ENCODE measurements around the gene TBCK.
"Not testable (repeated sequence)": the region's sequence is repeated elsewhere in the genome, so short reads cannot be mapped to it uniquely, and the experiment has no call there.

TBCK gene

DNA sequence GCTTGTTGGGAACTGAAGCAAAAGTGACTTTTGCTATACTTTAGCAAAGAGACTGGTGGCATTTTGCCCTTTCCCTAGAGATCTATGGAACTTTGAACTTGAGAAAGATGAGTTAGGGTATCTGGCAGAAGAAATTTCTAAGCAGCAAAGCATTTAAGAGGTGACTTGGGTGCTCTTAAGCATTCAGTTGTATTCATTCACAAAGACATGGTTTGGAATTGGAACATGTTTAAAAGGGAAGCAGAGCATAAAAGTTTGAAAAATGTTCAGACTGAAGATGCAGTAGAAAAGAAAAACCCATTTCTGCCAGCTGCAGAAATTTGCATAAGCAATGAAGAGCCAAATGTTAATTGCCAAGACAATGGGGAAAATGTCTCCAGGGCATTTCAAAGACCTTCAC lies 21.9 kb upstream of the TBCK start:
- Histone ChIP-seq H3K36me3 (ENCODE audit: insufficient read depth, low read length) (peaks cover 13% of the 10 kb centered on the region; the same call in 1 of the 2 replicates), H3K4me1 (ENCODE audit: insufficient read depth, low read length) (no peaks in the 10 kb centered on the region), H3K9me3 (ENCODE audit: control insufficient read depth, insufficient read depth, low read length) (no peaks in the 10 kb centered on the region), H3K9ac (ENCODE audit: low read depth, low read length) (no peak overlapping the region)

DNA sequence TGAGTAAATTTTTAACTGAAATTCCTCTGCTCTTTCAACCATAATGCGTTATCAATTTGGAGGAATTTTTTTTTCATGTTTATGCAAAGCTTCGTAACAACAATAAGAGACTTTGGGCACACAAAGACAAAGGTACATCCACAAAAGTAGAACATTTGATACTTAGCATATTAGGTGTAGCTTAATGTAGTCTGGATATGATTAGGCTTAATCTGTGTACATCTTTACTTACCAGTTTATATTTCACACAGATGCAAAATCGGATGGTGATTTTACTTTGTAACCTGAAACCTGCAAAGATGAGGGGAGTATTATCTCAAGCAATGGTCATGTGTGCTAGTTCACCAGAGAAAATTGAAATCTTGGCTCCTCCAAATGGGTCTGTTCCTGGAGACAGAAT lies 20.6 kb upstream of the TBCK start:
- H3K4me1 ChIP-seq (ENCODE audit: insufficient read depth, low read length) = no peaks in the 10 kb centered on the region
- no peak overlapping the region for H3K9ac ChIP-seq (ENCODE audit: low read depth, low read length)
- no peaks in the 10 kb centered on the region for H3K9me3 ChIP-seq (ENCODE audit: control insufficient read depth, insufficient read depth, low read length)
- H3K36me3 ChIP-seq (ENCODE audit: insufficient read depth, low read length) = peaks cover 14% of the 10 kb centered on the region

DNA sequence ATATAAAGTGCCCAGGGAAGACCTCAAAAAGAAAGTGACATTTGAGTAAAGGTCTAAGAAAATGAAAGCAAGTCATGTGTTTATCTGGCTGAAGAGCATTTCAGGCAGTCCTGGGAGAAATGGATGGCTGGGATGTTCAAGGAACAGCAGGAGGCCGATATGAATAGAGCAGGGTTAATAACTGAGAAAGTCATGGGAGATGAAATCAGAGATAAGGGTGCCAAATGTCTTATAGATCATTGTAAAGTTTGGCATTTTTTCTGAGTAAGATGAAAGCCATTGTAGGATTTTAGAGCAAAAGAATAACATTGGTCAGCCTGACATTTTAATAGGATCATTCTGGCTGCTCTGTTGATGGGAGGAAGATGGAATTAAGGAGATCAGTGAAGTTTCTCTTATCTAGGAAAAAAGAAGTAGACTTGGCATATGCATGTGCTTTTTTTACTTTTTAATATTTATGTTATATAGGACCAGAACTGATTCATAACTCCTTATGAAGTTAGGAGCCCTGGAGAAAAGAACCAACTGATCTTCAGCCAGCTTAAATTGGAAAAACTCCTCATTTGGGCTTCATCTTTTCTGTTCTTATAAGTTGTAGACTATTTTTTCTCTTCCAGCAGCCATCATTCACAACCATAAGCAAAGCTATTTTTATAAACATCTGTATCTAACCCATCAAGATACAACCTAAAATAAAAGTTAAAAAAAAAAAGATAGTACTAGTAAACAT lies 18.9 kb upstream of the TBCK start:
- Histone ChIP-seq H3K9ac (ENCODE audit: low read depth, low read length) (no peak overlapping the region), H3K4me1 (ENCODE audit: insufficient read depth, low read length) (no peaks in the 10 kb centered on the region), H3K36me3 (ENCODE audit: insufficient read depth, low read length) (peaks cover 16% of the 10 kb centered on the region), H3K9me3 (ENCODE audit: control insufficient read depth, insufficient read depth, low read length) (no peaks in the 10 kb centered on the region)

DNA sequence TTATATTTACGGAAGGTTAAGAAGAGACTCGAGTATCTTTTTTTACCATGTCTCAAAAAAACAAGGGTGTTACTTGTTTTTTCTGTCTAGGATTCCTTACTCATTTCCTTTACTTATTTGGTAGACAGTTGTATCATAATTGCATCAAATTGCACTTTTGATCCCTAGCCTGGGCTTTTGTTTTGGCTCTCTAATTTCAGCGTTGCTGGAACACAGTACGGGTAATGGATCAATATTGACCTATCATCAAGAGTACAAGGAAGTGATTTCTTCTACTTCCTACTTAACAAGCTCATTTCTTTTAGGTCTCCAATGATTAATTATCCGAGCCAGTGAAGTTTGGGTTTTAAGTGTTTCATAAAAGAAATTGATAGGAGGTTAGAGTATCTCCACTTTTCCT lies 17.2 kb upstream of the TBCK start:
- Histone ChIP-seq H3K9ac (ENCODE audit: low read depth, low read length) (no peak overlapping the region), H3K36me3 (ENCODE audit: insufficient read depth, low read length) (peaks cover 16% of the 10 kb centered on the region), H3K9me3 (ENCODE audit: control insufficient read depth, insufficient read depth, low read length) (no peaks in the 10 kb centered on the region), H3K4me1 (ENCODE audit: insufficient read depth, low read length) (no peaks in the 10 kb centered on the region)

DNA sequence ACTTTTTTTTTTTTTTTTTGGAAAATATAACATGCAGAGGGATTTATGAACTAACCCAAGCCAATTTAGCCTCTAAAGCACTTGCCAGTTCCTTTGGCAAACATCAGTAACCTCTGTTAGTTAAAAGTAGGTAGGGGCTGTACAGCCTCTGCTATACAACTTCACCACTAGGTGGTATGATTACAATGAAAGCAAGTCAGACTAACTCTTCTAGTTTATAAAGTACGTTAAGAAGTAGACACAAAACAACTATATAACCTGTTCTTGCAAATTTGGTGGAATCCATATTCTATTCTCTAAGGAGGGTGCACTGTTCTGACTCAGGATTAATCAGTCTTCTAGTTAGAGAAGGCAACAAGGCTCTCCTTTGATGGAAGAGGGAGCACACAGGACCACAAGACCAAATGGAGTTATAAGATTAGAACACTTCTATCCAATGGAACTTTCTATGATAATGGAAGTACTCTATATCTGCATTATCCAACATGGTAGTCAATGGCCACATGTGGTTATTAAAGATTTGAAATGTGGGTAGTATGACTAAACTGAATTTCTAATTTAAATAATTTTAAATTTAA lies 13.1 kb upstream of the TBCK start:
- Histone ChIP-seq H3K4me1 (ENCODE audit: insufficient read depth, low read length) (no peaks in the 10 kb centered on the region), H3K9ac (ENCODE audit: low read depth, low read length) (no peak overlapping the region), H3K9me3 (ENCODE audit: control insufficient read depth, insufficient read depth, low read length) (no peaks in the 10 kb centered on the region), H3K36me3 (ENCODE audit: insufficient read depth, low read length) (peaks cover 6% of the 10 kb centered on the region)

DNA sequence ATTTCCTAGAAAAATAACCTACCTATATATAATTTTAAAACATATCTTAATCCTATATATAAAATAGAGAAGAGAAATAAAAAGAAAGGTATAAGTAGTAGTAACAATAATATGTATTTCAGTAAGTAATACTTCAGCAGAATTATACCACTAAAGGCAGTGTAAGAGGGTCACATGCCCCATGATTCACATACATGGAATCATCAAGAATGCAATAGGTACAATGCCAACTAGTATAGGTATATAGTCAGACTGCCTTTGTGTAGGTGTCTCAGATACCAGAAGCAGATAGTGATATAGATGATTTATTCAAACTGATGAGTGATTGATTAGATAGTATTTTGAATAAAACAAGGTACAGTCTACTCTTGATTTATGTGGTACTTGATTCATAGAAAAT lies 9.8 kb upstream of the TBCK start:
- H3K9me3 ChIP-seq (ENCODE audit: control insufficient read depth, insufficient read depth, low read length) = no peaks in the 10 kb centered on the region
- no peaks in the 10 kb centered on the region; the same call in 1 of the 2 replicates for H3K36me3 ChIP-seq (ENCODE audit: insufficient read depth, low read length)
- no peaks in the 10 kb centered on the region for H3K4me1 ChIP-seq (ENCODE audit: insufficient read depth, low read length)
- no peak overlapping the region for H3K9ac ChIP-seq (ENCODE audit: low read depth, low read length)

DNA sequence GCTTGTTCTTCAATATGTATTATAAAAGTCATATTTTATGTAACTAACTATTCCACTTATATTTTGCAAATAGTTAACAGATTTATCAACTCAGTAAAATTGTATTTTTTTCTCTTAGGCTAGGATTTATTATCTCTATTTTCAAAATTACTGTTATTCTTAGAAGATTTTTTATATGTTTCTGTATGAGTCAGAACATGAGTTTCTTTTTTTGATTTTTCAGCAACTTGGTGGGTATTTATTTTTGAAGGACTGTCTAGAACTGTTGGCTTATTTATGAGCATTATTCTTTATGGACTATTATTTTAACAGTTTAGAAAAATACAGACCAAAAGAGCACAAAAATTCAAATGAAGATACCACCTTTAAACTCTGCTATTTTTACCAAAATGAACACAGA lies 7.1 kb upstream of the TBCK start:
- no peak overlapping the region for H3K9ac ChIP-seq (ENCODE audit: low read depth, low read length)
- no peaks in the 10 kb centered on the region; the same call in 1 of the 2 replicates for H3K36me3 ChIP-seq (ENCODE audit: insufficient read depth, low read length)
- H3K4me1 ChIP-seq (ENCODE audit: insufficient read depth, low read length) = no peaks in the 10 kb centered on the region
- no peaks in the 10 kb centered on the region for H3K9me3 ChIP-seq (ENCODE audit: control insufficient read depth, insufficient read depth, low read length)

DNA sequence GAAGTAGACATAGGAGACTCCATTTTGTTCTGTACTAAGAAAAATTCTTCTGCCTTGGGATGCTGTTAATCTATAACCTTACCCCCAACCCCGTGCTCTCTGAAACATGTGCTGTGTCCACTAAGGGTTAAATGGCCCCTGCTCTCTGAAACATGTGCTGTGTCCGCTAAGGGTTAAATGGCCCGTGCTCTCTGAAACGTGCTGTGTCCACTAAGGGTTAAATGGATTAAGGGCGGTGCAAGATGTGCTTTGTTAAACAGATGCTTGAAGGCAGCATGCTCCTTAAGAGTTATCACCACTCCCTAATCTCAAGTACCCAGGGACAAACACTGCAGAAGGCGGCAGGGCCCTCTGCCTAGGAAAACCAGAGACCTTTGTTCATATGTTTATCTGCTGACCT lies 5.8 kb upstream of the TBCK start:
- H3K9ac ChIP-seq (ENCODE audit: low read depth, low read length); H3K36me3 ChIP-seq (ENCODE audit: insufficient read depth, low read length); H3K4me1 ChIP-seq (ENCODE audit: insufficient read depth, low read length); H3K9me3 ChIP-seq (ENCODE audit: control insufficient read depth, insufficient read depth, low read length): not testable (repeated sequence)

DNA sequence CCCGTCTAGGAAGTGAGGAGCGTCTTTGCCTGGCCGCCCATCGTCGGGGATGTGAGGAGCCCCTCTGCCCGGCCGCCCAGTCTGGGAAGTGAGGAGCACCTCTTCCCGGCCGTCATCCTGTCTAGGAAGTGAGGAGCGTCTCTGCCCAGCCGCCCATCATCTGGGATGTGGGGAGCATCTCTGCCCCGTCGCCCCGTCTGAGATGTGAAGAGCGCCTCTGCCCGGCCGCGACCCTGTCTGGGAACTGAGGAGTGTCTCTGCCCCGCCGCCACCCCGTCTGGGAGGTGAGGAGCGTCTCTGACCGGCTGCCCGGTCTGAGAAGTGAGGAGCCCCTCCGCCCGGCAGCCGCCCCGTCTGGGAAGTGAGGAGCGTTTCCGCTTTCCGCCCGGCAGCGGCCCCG lies 5.2 kb upstream of the TBCK start:
- H3K36me3 ChIP-seq (ENCODE audit: insufficient read depth, low read length); H3K9me3 ChIP-seq (ENCODE audit: control insufficient read depth, insufficient read depth, low read length); H3K9ac ChIP-seq (ENCODE audit: low read depth, low read length); H3K4me1 ChIP-seq (ENCODE audit: insufficient read depth, low read length): not testable (repeated sequence)

DNA sequence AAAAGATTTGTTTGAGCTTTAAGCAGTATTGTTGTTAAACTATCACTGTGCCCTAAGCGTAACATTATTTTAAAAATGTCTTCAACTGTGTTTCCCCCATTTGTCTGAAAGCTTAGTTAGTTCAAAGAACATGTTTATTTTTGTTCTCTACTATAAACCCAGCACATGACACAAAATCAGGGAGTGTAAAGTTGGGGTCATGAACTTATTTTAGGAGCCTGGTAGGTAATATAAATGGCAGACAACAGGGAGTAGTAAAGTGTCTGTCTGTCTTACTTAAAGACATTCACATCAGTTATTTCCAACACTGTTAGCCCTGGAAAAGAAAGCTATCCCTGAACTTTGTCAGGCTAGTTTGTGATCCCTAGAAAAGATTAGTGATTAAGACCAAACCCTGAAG lies 4.2 kb upstream of the TBCK start:
- Histone ChIP-seq H3K36me3 (ENCODE audit: insufficient read depth, low read length) (no peaks in the 10 kb centered on the region), H3K4me1 (ENCODE audit: insufficient read depth, low read length) (peaks cover 7% of the 10 kb centered on the region; the same call in 1 of the 2 replicates), H3K9ac (ENCODE audit: low read depth, low read length) (no peak overlapping the region), H3K9me3 (ENCODE audit: control insufficient read depth, insufficient read depth, low read length) (no peaks in the 10 kb centered on the region)

DNA sequence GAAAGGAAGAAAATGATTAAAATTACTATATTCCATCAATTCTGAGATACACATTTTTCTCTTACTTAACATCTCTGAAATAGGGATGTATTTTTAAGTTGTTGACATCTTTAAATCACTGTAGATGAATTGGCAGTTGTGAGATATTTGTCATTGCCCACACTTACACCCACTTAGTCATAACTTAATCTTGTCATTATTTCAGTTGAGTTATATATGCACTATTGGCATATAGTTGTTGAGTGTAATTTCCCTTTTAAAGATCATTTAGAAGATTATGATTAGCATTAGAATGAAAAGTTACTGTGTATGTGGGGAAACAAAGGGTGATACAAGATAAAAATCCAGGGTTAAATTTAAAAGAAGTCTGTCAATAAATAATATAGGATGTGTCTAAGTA lies 2.5 kb upstream of the TBCK start:
- no peaks in the 10 kb centered on the region for H3K9me3 ChIP-seq (ENCODE audit: control insufficient read depth, insufficient read depth, low read length)
- no peak overlapping the region for H3K9ac ChIP-seq (ENCODE audit: low read depth, low read length)
- H3K36me3 ChIP-seq (ENCODE audit: insufficient read depth, low read length) = no peaks in the 10 kb centered on the region
- peaks cover 7% of the 10 kb centered on the region for H3K4me1 ChIP-seq (ENCODE audit: insufficient read depth, low read length)

DNA sequence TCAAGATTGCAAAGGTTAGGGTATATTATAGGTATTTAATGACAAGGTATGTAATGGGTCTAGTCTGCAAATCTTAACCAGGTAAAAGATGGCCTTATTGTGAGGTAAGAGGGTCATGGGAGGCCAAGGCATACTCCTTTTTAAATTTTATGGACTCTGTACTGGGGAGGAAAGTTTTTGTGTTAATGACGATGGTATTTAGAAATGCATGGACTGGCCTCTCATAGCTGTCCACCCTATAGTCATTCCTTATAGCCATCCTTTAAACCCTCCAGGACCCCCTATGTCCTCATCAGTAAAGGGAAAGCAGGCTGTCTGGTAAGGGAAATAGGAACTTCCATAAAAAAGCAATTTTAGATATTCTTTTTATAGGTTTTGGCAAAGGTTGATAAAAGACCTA lies 1.8 kb upstream of the TBCK start:
- Histone ChIP-seq H3K9me3 (ENCODE audit: control insufficient read depth, insufficient read depth, low read length) (no peaks in the 10 kb centered on the region), H3K4me1 (ENCODE audit: insufficient read depth, low read length) (peaks cover 7% of the 10 kb centered on the region), H3K36me3 (ENCODE audit: insufficient read depth, low read length) (no peaks in the 10 kb centered on the region), H3K9ac (ENCODE audit: low read depth, low read length) (no peak overlapping the region)

DNA sequence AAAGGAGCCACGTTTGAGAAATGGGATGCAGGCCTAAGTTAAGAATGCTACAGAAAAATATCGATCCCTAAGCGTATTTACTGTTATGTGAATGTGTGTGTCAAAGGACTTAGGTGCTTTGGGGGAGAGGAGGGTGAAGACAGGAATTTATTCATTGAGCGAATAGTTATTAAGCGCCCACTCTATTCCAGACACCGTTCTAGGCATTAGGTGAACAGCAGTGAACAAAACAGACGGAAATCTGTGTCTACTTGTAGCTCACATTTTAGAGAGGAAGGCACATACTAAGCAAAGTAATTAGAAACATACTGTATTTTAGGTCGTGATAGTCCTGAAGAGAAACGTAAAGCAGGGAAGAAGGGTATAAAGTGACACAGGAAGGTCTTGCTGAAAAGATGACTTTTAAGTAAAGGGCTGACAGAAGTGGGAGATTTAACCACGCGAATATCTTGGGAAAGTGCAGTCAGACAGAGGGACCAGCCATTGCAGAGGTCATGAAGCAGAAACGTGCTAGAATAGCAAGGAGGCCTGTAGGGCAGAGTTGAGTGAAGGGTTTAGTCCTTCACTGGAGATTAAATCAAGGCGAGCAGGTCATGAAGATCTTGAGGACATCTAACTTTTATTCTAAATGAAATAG lies 882 bp upstream of the TBCK start:
- Histone ChIP-seq H3K36me3 (ENCODE audit: insufficient read depth, low read length) (no peaks in the 10 kb centered on the region), H3K9me3 (ENCODE audit: control insufficient read depth, insufficient read depth, low read length) (no peaks in the 10 kb centered on the region), H3K9ac (ENCODE audit: low read depth, low read length) (peak overlapping the region; percentile 82), H3K4me1 (ENCODE audit: insufficient read depth, low read length) (peaks cover 7% of the 10 kb centered on the region)

DNA sequence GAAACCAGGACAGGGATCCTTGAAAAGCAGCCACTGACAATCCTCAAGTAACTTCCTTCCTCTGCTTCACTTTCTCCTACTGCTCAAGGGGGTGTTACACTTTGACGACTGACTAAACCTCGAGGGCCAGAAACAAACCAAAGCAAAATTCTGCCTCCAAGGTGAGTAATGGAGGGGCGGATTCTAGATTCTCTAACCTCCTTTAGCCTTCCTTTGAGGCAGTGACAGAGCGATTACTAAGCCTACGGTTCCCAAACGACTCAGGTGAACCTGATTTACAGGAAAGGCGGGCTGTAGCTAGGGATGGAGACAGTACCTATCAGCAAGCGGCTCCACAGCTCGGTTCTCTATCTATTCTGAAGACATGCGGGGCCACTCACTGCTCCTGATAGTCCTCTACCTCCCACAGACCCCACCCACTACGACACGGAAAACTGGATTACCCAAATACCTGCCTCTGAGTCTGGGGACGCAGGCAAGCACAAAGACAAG lies 487 bp downstream of the TBCK start:
- Histone ChIP-seq H3K9me3 (ENCODE audit: control insufficient read depth, insufficient read depth, low read length) (no peaks in the 10 kb centered on the region), H3K36me3 (ENCODE audit: insufficient read depth, low read length) (no peaks in the 10 kb centered on the region), H3K9ac (ENCODE audit: low read depth, low read length) (peak overlapping the region; percentile 82), H3K4me1 (ENCODE audit: insufficient read depth, low read length) (peaks cover 7% of the 10 kb centered on the region)

DNA sequence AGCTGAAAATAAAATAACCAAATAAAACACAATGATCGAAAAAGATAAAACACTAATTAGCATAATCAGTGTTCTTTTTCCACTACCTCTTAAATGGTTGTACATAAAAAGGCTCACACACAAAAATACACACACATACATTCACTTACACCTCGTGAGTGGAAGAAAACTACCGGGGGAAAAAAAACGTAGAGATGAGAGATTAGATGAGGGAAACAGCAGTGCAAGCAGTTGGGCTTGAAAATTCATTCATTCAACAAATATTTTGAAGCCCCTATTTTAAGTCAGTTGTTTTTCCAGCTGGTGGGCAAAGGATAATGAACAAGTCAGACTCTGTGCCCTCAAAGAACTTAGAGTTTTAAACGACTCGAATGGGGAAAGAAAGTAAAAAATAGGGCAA lies 1.0 kb downstream of the TBCK start:
- H3K36me3 ChIP-seq (ENCODE audit: insufficient read depth, low read length) = no peaks in the 10 kb centered on the region
- H3K4me1 ChIP-seq (ENCODE audit: insufficient read depth, low read length) = peaks cover 7% of the 10 kb centered on the region
- H3K9me3 ChIP-seq (ENCODE audit: control insufficient read depth, insufficient read depth, low read length) = no peaks in the 10 kb centered on the region
- H3K9ac ChIP-seq (ENCODE audit: low read depth, low read length) = peak overlapping the region; percentile 82
